ENCODE measurements around the gene SPAG16.

The SPAG16 gene

DNA sequence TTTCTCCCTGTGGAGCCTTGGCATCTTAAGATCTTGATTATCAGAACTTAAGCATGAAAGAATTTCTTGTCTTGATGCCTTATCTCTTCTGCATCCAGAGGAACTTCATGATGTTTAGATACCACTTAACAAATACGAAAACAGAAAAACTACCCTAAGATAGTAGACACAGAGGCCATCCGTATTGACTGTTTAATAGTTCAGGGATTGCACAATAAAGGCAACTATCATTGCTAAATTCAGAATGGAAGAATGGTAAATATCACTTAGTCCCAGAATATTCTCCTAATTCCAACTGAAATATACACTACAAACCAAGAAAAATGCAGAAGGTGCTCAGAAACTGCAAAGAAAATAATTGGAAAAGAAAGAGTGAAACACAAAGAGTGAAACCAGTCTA is 912.0 kb downstream of the SPAG16 start:
- no peak for DNase-seq

GRCh38 chr2:214201892-214202291 is 917.6 kb downstream of the SPAG16 start:
- no peak for DNase-seq

GRCh38 chr2:214203214-214203613 is 919.0 kb downstream of the SPAG16 start:
- DNase-seq, result no peak

- DNase-seq, result no peak
Measured at GRCh38 chr2:214203744-214204289, 919.6 kb downstream of the SPAG16 start.

- no peak for DNase-seq
Measured at GRCh38 chr2:214215107-214215506, 930.8 kb downstream of the SPAG16 start.

DNA sequence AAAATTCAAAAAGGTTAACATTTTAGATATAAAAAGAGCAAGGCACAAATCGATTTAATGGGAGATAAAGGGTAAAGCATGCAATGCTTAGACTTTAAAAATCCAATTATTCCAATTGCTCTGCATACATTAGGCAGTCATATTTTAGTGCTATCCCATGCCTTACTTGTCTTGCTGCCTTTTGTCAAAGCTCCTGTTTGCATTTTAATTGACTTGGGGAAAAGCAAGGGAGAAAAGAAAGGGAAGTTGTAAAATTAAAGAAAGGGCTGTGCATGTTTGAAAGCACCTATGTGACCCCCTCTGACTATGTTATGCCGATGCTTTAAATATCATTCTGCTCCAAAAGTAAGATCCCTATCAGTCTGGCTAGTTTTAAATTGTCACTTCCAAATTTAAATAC is 932.9 kb downstream of the SPAG16 start:
- no peak for DNase-seq

GRCh38 chr2:214217599-214217998 is 933.3 kb downstream of the SPAG16 start:
- DNase-seq, result no peak

- no peak for DNase-seq
Measured at GRCh38 chr2:214220251-214220650, 936.0 kb downstream of the SPAG16 start.

GRCh38 chr2:214226061-214226460 is 941.8 kb downstream of the SPAG16 start:
- no peak for DNase-seq

- no peak for DNase-seq
Measured at GRCh38 chr2:214232271-214232670, 948.0 kb downstream of the SPAG16 start.

DNA sequence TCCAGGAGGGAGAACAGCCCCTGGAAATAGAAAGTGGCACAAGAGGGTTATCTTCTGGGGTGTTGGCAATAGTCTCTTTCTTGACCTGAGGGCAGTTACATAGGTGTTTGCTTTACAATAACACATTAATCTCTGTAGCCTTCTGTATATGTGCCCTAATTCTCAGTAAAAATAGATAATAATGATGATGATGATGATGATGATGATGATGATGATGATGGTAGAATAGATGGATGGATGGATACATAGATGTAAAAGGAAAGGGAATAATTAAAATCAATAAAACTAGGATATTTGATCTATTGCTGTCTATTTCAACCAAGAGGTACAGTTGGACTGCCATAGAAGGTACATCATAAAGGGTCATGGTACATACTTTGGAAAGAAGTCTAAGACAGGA is 948.9 kb downstream of the SPAG16 start:
- no peak for DNase-seq

GRCh38 chr2:214242797-214243196 is 958.5 kb downstream of the SPAG16 start:
- DNase-seq, result no peak

DNA sequence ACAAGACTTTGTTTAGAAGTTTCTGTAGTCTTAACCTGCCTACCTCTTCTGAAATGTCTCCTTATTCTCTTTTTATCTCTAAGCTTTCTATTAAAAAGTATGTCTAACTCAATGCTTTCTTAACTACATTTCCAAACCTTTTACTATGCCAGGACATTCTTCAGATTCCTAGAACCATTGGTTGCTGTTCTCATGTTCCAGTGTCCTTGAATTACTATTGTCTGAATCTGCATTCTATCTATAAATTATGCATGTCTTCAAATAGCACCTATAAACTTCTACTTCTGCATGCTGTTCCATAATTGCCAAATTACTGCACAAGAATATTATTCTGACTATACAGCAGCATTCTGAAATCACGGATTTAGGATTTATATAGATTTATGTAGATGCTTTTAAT is 960.6 kb downstream of the SPAG16 start:
- no peak for DNase-seq

- no peak for DNase-seq
Measured at GRCh38 chr2:214246417-214246816, 962.2 kb downstream of the SPAG16 start.

DNA sequence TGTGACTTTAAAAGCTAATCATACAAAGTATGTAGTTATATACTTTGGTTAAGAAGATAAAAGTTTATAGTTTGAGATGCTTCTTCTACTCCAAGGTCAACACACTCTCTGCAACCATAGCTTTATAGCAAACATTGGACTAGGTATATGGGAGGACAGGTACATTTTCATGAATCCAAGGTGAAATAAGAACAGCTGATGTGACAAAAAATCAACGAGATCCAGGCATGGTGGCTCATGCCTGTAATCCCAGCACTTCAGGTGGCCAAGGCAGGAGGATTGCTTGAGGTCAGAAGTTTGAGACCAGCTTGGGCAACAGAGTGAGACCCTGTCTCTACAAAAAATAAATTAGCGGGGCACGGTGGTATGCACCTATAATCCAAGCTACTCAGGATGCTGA is 963.3 kb downstream of the SPAG16 start:
- no peak for DNase-seq

DNA sequence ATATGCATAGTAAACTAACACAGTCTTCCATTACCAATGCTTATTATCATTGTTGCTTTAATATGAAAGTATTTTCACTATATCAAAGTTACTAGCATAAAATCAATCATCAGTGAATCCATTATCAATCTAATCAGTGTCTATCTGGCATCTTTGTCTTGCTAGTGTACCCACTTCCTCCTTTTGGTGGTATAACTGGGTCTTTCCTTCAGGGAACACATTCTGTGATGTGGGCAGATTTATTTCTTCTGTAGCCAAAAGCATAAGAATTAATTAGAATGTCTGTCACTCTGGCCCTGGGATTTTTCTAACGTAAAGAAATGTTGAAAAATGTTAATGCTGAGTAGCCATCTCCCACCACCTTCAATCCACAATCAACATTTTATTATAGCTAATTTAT is 970.8 kb downstream of the SPAG16 start:
- no peak for DNase-seq

DNA sequence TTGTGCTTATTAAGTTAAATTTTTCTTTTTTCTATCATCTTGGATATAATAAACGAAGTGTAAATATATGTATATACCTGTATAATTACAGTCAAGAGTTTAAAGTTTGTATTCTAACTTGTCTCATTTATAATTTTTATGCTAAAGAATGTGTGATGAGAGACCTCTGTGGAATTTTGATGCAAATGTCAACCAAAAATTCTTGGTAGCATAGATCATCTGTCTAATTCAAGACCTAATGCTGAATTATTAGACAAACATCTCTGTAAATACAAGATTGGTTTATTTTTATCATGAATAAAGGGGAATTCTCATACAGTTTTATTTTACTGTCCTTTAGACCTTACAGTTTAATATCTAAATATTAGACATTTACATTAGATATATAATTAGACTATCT is 977.4 kb downstream of the SPAG16 start:
- no peak for DNase-seq

DNA sequence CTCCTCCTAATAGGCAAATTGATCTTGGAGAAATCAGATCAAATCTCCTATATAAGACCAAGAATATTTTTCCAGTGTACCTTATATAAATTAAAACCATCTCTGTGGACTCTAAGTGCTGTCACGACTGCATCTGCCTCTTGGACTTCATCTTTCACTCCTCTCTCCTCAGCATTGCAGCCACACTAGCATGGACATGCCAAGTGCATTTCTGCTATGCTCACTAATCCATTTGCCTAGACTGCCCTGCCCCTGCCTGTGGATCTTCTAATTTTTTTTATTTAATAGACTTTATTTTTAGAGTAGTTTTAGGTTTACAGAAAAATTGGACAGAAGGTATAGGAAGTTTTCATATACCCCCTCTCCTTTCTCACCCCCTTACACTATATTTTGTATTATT is 979.9 kb downstream of the SPAG16 start:
- DNase-seq, result no peak

GRCh38 chr2:214265991-214266489 is 981.8 kb downstream of the SPAG16 start:
- no peak for DNase-seq

GRCh38 chr2:214277880-214278279 is 993.6 kb downstream of the SPAG16 start:
- DNase-seq, result no peak

GRCh38 chr2:214286011-214286410 is 1001.7 kb downstream of the SPAG16 start:
- no peak for DNase-seq

DNA sequence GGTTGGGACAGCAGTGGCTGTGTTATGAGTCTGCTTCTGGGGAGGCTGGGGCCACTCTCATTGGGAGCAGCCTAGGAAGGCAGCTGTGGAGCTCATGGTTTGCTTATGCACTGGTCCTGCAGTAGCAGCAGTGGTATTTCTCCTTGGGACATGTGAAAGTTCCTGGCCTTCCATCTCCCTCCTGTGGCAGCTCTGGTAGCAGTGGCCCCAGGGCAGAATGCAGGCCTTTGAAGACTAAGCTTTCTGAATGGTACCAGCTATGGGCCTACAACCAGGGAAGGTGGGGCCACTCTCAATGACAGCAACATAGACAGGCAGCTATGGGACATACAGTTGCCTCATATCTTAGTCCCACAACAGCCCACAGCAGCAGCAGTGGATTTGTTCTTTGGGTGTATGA is 1009.3 kb downstream of the SPAG16 start:
- DNase-seq, result no peak

GRCh38 chr2:214294426-214294825 is 1010.2 kb downstream of the SPAG16 start:
- no peak for DNase-seq

GRCh38 chr2:214297423-214297822 is 1013.2 kb downstream of the SPAG16 start:
- no peak for DNase-seq

DNA sequence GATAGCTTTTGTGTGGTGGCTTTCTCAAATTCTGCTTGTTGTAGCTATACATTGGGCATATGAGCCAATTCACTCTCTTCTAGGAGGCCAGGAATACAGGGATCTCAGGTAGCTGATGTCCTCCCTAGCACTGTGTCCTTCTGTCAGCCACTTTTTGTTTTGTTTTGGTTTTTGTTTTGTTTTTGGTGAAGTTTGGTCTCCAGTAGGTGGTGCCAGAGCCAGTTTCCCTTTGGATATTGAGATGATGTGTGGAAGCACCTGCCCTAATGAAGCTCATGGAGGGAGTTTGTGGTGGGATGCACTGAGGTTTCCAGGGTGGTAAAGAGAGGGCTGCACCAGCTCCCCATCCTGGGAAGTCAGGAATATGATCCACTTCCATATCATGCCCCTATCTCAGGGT is 1026.1 kb downstream of the SPAG16 start:
- DNase-seq, result no peak
